RWPE1 (cell line): ENCODE results near the gene GLI3.
A peak's percentile ranks its signal among the peaks of the same experiment; 100 is the strongest.

Experiments used
- CTCF ChIA-PET: fragments of 350-600 bp; sonication (Branson Sonifier 250); formaldehyde crosslinking; extraction: SDS; loops from one replicate; lab custom pipeline; 2021; lab: Yijun Ruan, JAX
- POLR2A ChIA-PET: fragments of 400-600 bp; formaldehyde crosslinking; extraction: SDS; loops from one replicate; lab custom pipeline; 2020; ENCODE audit warnings: antibody characterized with exemption; ENCODE audit not compliant: low non-redundant PET; lab: Yijun Ruan, JAX
- DNase-seq: peaks from one replicate; pipeline ENCODE4 v3.0.0; 2012; ENCODE audit warnings: low spot score
- H3K27ac ChIP-seq: fragments of 450-650 bp; 2 replicates; pipeline ENCODE4 v1.5.1; 2017
- TF ChIP-seq, protein P1 (sequence below): fragments of 450-650 bp; conservative IDR thresholded peaks from 2 replicates; pipeline ENCODE4 v1.5.1; 2017; ENCODE audit warnings: low read depth, mild to moderate bottlenecking

Gene GLI3

DNA sequence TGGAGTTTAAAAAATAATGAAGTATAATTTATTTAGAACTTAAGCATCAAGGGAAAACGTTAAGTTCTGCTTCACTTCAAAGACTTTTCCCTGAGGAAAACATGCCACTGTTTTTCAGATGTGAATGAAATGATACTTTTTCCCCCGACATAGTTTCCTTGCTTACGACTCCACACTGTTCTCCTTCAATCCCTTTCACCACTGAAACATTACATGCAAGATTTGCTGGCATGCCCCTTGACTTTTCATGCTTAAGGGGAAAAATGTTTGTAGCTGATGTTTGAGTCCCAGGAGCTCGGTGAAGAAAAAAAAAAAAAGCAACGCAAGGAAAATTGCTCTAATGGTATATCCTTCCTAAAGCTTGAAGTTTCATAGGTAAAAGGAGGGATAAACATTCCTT, 10.0 kb downstream of the GLI3 start:
- no peak overlapping the region for H3K27ac ChIP-seq
- POLR2A ChIA-PET, result no interaction called here
- no peak for DNase-seq
- CTCF ChIA-PET, result interaction anchor here (0.7 kb wide), 1 partner anchor 616 kb away, joined by 3 read pairs; no protein-coding TSS in a partner anchor
- TF ChIP-seq, protein P1, sequence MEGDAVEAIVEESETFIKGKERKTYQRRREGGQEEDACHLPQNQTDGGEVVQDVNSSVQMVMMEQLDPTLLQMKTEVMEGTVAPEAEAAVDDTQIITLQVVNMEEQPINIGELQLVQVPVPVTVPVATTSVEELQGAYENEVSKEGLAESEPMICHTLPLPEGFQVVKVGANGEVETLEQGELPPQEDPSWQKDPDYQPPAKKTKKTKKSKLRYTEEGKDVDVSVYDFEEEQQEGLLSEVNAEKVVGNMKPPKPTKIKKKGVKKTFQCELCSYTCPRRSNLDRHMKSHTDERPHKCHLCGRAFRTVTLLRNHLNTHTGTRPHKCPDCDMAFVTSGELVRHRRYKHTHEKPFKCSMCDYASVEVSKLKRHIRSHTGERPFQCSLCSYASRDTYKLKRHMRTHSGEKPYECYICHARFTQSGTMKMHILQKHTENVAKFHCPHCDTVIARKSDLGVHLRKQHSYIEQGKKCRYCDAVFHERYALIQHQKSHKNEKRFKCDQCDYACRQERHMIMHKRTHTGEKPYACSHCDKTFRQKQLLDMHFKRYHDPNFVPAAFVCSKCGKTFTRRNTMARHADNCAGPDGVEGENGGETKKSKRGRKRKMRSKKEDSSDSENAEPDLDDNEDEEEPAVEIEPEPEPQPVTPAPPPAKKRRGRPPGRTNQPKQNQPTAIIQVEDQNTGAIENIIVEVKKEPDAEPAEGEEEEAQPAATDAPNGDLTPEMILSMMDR, result no peak

DNA sequence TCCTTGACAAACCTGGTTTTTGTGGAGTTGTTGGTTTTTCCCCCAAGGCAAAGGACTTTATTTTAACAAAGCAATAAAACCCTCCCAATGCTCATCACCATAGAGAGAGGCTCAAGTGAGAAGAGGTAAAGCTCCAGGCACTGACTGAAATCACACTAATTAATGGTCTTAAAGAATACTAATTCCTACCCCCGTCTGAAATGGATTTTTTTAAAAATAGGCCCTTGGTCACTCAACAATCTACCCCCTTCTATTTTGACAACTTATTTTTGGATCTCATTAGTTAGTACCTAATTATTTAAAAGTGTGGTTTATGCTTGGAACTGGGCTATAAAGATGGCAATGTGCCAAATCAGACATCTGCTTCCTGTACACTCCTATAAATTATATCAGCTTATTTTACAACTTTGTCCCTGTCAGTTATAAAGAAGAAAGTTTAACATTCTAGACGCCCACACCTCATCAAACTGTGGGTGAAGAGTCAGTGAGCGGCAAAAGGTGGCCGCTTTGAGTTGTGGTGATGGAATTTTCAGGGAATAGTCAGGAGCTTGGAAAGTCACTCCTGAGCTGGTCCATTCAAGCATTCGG, 10.6 kb downstream of the GLI3 start:
- TF ChIP-seq, protein P1, result no peak
- no peak for DNase-seq
- H3K27ac ChIP-seq, result no peak overlapping the region
- ChIA-PET POLR2A (no interaction called here), CTCF (interaction anchor here (0.7 kb wide), 1 partner anchor 617 kb away, joined by 3 read pairs; no protein-coding TSS in a partner anchor)

- H3K27ac ChIP-seq, result no peak overlapping the region
- TF ChIP-seq, protein P1, result no peak
- no peak for DNase-seq
- ChIA-PET CTCF (interaction anchor here (0.6 to 1.3 kb wide), 6 partner anchors 13 to 1992 kb away, joined by 3 to 5 read pairs (median 3); no protein-coding TSS in a partner anchor), POLR2A (no interaction called here)
These were observed 12.5 kb downstream of the GLI3 start for GRCh38 chr7:42224391-42225003.

DNA sequence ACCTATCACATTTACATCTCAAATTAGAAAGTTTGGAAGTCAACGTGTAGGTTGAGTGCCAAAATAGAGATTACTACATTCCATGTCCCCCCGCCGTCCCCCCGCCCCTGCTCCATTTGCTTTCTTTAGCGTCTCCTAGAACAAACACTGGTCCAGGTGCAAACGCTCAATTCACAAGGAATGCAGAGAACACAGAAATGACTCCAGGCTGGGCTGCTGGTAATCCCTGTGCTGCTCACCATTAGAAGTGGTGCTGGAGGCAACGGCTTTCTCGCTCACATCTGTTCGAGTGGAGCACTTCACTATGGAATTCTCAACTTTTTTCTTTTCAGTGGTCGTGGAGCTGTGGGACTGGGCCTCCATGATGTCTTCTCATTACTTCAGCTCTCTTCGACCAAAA, 14.1 kb downstream of the GLI3 start:
- peak overlapping the region; percentile 41 for H3K27ac ChIP-seq
- ChIA-PET CTCF (interaction anchor here (0.7 kb wide), 1 partner anchor 337 kb away, joined by 5 read pairs; no protein-coding TSS in a partner anchor), POLR2A (no interaction called here)
- no peak for DNase-seq
- TF ChIP-seq, protein P1, result no peak

- TF ChIP-seq, protein P1, result no peak
- H3K27ac ChIP-seq, result no peak overlapping the region; the same call in 1 of the 2 replicates
- ChIA-PET CTCF (interaction anchor here (0.6 to 0.9 kb wide), 2 partner anchors 39 to 606 kb away, joined by 3 to 4 read pairs; no protein-coding TSS in a partner anchor), POLR2A (no interaction called here)
- peak; percentile 15 for DNase-seq
These were observed 14.9 kb downstream of the GLI3 start for GRCh38 chr7:42222125-42222524.

DNA sequence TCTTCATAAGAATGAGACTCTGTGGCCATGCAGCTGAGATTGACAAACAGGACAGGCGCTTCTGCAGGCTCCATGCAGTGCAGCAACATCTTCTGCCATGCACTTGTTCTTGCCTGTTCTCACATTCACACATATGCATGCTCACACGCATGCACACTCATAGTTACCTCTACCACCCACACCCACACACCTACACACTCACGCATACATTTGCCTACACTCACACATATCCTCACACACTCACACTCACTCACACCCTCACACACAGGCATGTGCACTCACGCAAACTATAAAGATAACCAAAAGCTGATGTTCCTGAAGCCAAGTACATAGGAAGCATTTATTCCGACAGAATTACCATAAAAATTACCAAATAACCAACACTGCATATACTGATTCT, 15.7 kb downstream of the GLI3 start:
- ChIA-PET POLR2A (no interaction called here), CTCF (interaction anchor here (0.9 kb wide), 1 partner anchor 38 kb away, joined by 3 read pairs; no protein-coding TSS in a partner anchor)
- no peak for DNase-seq
- TF ChIP-seq, protein P1, result no peak
- peak overlapping the region; percentile 94 for H3K27ac ChIP-seq
